K562 (cell line): Measurements from ENCODE around the gene UPF1. TPM values are rescaled to one million over a fixed set of nuclear protein-coding genes. Genes with fewer than 3 reads are reported as not detected.

Experiments
- ARID2 ChIP-seq: fragments of 450-650 bp; IDR thresholded peaks from 2 replicates; pipeline ENCODE4 v1.6.1; 2017; ENCODE audit warnings: antibody characterized with exemption, mild to moderate bottlenecking
- ARID4B ChIP-seq: sonication (generic); formaldehyde crosslinking; IDR thresholded peaks from 2 replicates; pipeline ENCODE4 v1.8.0; 2022; ENCODE audit warnings: mild to moderate bottlenecking, missing genetic modification reagents
- CBX3 ChIP-seq, 2 experiments: IDR thresholded peaks; 1 replicate in 1 of 2; 2 replicates in 1 of 2; pipeline ENCODE4 v1.6.1; 2012; ENCODE audit warnings: inconsistent platforms in 2 of 2, low read length in 2 of 2, borderline replicate concordance in 1 of 2, control low read depth in 1 of 2
- CHD1 ChIP-seq: fragments of 200-600 bp; sonication (generic); IDR thresholded peaks from one replicate; pipeline ENCODE4 v1.6.1; 2012; ENCODE audit warnings: mild to moderate bottlenecking, moderate library complexity, low read length, inconsistent platforms
- DACH1 ChIP-seq: fragments of 450-650 bp; IDR thresholded peaks from 2 replicates; pipeline ENCODE4 v1.6.1; 2018; ENCODE audit not compliant: partially characterized antibody
- DLX4 ChIP-seq: fragments of 250-450 bp; sonication (Bioruptor Pico); IDR thresholded peaks from 2 replicates; pipeline ENCODE4 v1.6.1; 2021; ENCODE audit warnings: mild to moderate bottlenecking
- ELF2 ChIP-seq: fragments of 250-450 bp; sonication (Bioruptor Pico); IDR thresholded peaks from 2 replicates; pipeline ENCODE4 v1.5.0; 2021; ENCODE audit warnings: mild to moderate bottlenecking
- FOSL1 ChIP-seq: fragments of 200-800 bp; sonication (Bioruptor generic); conservative IDR thresholded peaks from 2 replicates; pipeline ENCODE4 v1.6.1; 2016; ENCODE audit warnings: missing genetic modification characterization, missing compliant biosample characterization
- FOXK1 ChIP-seq: sonication (generic); formaldehyde crosslinking; IDR thresholded peaks from 2 replicates; pipeline ENCODE4 v1.8.0; 2022; ENCODE audit warnings: missing genetic modification reagents, mild to moderate bottlenecking, borderline replicate concordance
- FOXP1 ChIP-seq: sonication (generic); formaldehyde crosslinking; IDR thresholded peaks from 2 replicates; pipeline ENCODE4 v1.8.0; 2022; ENCODE audit warnings: mild to moderate bottlenecking, missing genetic modification reagents
- GMEB1 ChIP-seq: fragments of 250-450 bp; sonication (Bioruptor Pico); IDR thresholded peaks from 2 replicates; pipeline ENCODE4 v1.4.0; 2020; ENCODE audit warnings: mild to moderate bottlenecking
- LARP7 ChIP-seq: fragments of 450-650 bp; IDR thresholded peaks from 2 replicates; pipeline ENCODE4 v1.6.1; 2016
- NFXL1 ChIP-seq: fragments of 450-650 bp; formaldehyde crosslinking; IDR thresholded peaks from 2 replicates; pipeline ENCODE4 v1.4.0; 2021; ENCODE audit warnings: mild to moderate bottlenecking
- PURB ChIP-seq: sonication (generic); formaldehyde crosslinking; IDR thresholded peaks from 2 replicates; pipeline ENCODE4 v1.9.0; 2021; ENCODE audit warnings: low read depth, mild to moderate bottlenecking, missing genetic modification reagents
- RBM25 ChIP-seq: fragments of 200-400 bp; formaldehyde crosslinking; IDR thresholded peaks from 2 replicates; pipeline ENCODE4 v1.6.1; 2018; ENCODE audit warnings: low read length, low read depth, moderate library complexity; ENCODE audit not compliant: severe bottlenecking
- SMAD1 ChIP-seq: fragments of 150-350 bp; IDR thresholded peaks from 2 replicates; pipeline ENCODE4 v1.6.1; 2014; ENCODE audit warnings: low read length, low read depth; ENCODE audit not compliant: partially characterized antibody
- USF2 ChIP-seq: sonication (generic); formaldehyde crosslinking; IDR thresholded peaks from 2 replicates; pipeline ENCODE4 v1.5.0; 2020; ENCODE audit warnings: missing genetic modification reagents
- ZC3H4 ChIP-seq: sonication (generic); formaldehyde crosslinking; IDR thresholded peaks from 2 replicates; pipeline ENCODE4 v1.9.0; 2021; ENCODE audit warnings: missing genetic modification reagents, borderline replicate concordance
- ZNF445 ChIP-seq: fragments of 250-450 bp; sonication (Bioruptor Pico); IDR thresholded peaks from 2 replicates; pipeline ENCODE4 v1.4.0; 2020; ENCODE audit warnings: low read depth, mild to moderate bottlenecking, moderate library complexity
- polyA plus RNA-seq, 8 experiments: library from polyadenylated mRNA; depleted of rRNA in 4 of 8; stranded (reverse) in 5 of 8; unstranded in 3 of 8; fragments of >200 nt; fragmentation: Nextera tagmentation in 2 of 8; fragmentation: Illumina TruSeq in 1 of 8; extraction: Ambion mirVana in 2 of 8; extraction: Trizol in 1 of 8; gene quantifications; 2 replicates each; pipeline versions ENCODE4 v1.2.1 to v1.2.3, GENCODE V29; 2011 to 2014; ENCODE audit warnings: inconsistent platforms in 1 of 8, missing spikeins in 1 of 8
- total RNA-seq, 7 experiments: library from RNA; depleted of rRNA in 6 of 7; stranded (reverse); fragments of >200 nt in 6 of 7; fragmentation: Illumina TruSeq in 2 of 7; extraction: Trizol in 2 of 7; gene quantifications; 2 replicates each; pipeline versions ENCODE4 v1.2.1 to v1.2.3, GENCODE V29; 2011 to 2021; ENCODE audit warnings: low replicate concordance in 1 of 7

The UPF1 gene
- total and polyA plus RNA-seq, 9 of the 15 experiments (the other 6 are each of a cell fraction or from before 2014, with no cell fraction given): 0.34 to 103 (median 27.9) TPM

GRCh38 chr19:18831524-18832305, at the start of gene UPF1 (continued):
- TF ChIP-seq GMEB1: peak; percentile 98
- TF ChIP-seq RBM25: peak; percentile 68
- peak; percentile 59 for TF ChIP-seq FOXP1
- no peak for TF ChIP-seq ARID2
- TF ChIP-seq FOXK1 (CRISPR knock-in tag): peak; percentile 18; the same call in 1 of the 2 replicates
- peak; percentile 9; the same call in 1 of the 2 replicates for TF ChIP-seq ARID4B (CRISPR knock-in tag)
- no peak for TF ChIP-seq ZC3H4
- TF ChIP-seq DLX4: no peak
- TF ChIP-seq PURB (CRISPR knock-in tag): no peak
- peak; percentile 33 for TF ChIP-seq SMAD1
- no peak for TF ChIP-seq CBX3 (IDR thresholded peaks at IDR 0.05; ENCODE audit: borderline replicate concordance in 1 of 2, low read length in 2 of 2)
- TF ChIP-seq FOSL1 (tag): no peak
- TF ChIP-seq ELF2: peak; percentile 19; the same call in 1 of the 2 replicates
- TF ChIP-seq CHD1: peak; percentile 98
- TF ChIP-seq USF2: no peak
- TF ChIP-seq DACH1: no peak
- no peak for TF ChIP-seq NFXL1 (CRISPR knock-in tag)
- TF ChIP-seq LARP7: no peak
- TF ChIP-seq ZNF445 (CRISPR knock-in tag): no peak
